ENCODE results near the gene CORIN.

Gene CORIN

DNA sequence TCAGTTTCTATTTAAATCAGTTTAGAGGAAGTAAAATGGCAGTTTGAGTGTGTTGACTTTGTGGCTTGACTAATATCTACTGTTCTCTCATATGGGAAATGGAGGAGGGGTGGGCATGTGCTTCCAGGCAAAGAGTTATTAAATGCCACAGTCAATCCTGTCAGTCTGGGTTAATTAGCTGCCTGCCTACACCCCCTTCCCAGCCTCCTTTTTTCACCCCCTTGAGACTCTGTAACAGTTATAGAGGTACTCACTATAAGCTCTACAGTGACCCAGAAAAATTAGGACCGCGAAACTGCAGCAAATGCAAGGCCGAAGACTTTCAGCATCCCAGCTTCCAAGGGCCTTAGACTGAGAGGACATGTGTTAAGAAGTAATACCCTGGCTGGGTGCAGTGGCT lies 165.2 kb downstream of the CORIN start:
- DNase-seq: no peak

DNA sequence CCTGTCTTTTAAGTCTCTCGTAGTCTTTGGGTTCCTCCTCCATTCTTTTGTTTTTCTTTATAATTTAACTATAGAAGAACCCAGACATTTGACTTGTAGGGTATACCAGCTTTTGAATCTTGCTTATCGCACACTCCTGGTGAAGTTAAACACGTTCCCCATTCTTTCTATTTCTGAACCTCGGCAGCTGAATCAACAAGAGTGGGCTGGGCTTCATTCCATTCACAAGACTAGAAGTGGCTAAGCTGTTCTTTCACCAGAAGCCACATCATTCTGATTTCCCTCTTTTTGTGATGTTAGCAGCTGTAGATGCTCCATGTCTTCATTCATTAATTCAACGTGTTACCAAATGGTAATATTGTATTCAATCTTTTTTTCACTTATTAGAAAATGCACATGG lies 167.9 kb downstream of the CORIN start:
- DNase-seq: no peak

DNA sequence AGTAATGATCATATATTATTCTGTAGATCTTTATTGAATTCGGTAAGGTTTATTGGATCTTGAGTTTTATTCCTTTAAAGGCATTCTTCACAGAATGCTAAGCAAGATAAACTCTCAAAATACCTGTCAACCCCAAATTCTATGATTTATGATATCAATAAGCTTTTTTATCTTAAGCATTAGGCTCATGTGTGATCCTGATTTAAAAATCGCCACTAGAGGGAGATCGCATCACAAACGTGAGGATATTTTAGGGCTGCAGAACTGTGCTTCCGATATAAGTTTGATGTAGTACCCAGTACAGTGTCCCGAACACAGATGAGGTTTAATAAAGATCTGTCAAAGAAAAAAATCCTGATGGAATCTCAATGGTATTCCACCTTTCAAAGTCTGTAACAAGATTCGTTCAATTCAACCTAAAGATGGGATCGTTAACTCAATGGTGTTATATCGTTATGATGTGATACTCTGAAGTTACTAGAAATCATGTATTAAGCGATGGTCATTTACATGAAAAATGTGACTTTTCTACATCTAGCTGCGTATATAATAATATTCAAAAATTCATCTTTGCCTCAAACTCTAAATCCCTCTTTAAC lies 169.0 kb downstream of the CORIN start:
- no peak for DNase-seq

- no peak for DNase-seq
These were observed 169.6 kb downstream of the CORIN start for GRCh38 chr4:47668256-47668655.

DNA sequence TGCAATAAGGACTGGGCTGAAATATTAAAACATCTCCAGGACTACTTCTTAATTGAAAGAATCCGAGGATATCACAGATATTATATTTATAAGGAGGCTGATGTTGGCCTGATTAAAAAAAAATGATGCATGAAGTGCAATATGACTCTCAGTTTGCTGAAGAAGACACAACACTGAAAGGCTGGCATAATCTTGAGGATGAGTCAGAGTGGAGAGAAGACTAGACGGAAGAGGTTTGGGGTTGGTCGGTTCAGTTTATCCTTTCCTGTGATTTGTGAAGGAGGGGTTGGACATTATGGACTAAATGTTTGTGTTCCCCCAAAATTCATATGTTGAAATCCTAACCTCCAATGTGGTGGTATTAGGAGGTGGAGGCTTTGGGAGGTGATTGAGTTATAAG lies 170.3 kb downstream of the CORIN start:
- DNase-seq: no peak

GRCh38 chr4:47664051-47664826 lies 173.6 kb downstream of the CORIN start:
- no peak for DNase-seq

DNA sequence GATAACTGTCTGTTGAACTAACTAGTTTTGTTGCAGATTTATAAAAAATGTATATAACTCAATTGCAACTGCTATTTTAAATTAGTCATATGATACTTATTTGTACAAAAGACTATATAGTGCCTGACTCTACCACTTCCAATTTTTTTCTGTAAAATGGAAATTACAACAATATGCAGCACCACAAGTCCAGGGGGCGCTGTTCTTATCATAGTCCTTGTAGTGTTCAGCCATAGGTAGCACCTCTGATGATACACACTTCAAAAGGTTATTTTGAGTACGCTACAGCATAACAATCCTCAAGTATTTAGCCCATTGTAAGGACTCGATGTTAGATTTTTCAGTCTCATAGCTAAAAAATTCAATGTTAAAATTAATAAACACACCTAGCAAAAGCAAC lies 174.9 kb downstream of the CORIN start:
- DNase-seq: no peak

DNA sequence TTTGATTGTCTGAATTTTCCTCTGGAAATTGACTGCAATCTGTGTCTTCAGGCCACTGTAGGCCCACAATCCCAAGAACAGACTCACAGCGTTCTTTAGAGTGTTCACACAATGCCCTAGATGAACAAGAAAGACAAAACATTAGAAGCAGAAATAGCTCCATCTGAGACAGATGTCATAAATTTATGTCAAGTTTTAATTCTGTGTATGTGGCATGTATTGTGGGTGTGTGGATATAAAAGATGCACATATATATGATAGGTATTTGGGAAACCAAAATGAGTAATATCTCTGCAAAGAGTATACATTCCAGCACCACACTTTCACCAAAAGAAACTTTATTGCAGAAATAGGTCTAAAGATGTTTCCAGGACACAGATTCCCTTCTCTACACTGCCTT lies 176.1 kb downstream of the CORIN start:
- no peak for DNase-seq

DNA sequence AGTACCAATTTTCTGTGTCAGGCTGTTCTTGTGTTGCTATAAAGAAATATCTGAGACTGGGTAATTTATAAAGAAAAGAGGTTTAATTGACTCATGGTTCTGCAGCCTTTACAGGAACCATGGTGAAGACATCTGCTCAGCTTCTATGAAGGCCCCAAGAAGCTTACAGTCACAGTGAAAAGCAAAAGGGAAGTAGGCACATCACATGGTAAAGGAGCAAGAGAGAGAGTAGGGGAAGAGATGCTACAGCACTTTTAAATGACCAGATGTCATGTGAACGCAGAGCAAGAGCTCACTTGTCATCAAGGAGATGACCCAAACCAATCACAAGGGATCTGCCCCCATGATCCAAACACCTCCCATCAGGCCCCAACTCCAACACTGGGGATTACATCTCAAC lies 178.5 kb downstream of the CORIN start:
- DNase-seq: no peak

- DNase-seq: no peak
These were observed 182.7 kb downstream of the CORIN start for GRCh38 chr4:47654972-47655693.

DNA sequence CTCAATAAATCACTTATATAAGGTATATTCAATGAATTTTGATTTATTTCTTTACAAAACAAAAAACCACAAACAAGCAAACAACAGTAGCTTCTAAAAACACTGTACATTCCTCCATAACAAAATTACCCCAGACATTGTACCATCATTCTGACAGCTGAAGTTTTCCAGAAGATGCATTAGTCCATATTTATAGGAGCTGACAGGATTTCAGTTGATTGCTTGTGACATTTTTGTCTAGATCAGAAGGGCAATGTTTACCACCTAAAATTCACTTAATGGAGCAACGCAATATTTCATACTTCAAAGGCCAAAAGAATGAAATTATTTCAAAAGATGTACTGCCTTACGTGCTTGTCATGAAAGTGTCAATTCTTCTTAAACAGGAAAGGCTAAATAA lies 185.8 kb downstream of the CORIN start:
- DNase-seq: no peak

DNA sequence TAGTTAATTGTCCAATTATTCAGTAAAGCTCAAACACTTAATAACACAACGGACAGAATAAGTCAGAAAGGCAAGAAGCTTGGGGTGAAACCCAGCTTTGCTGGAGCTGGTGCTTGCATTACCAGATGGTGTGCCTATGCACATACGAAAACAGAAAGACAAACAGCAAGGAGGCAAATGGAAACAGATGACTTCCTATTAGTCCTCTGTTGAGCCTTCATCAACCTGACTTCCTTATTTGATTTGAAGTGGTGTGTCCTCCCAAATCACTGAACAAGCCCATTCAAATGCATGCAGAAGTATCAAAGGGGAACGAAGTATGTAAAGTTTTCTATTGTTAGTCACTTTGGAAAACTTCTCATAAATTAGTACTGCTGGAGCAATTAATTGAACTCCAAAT lies 186.6 kb downstream of the CORIN start:
- no peak for DNase-seq

GRCh38 chr4:47650584-47651130 lies 187.2 kb downstream of the CORIN start:
- DNase-seq: no peak

- DNase-seq: no peak
These were observed 190.3 kb downstream of the CORIN start for GRCh38 chr4:47647544-47647943.

- no peak for DNase-seq
These were observed 190.8 kb downstream of the CORIN start for GRCh38 chr4:47647029-47647428.

DNA sequence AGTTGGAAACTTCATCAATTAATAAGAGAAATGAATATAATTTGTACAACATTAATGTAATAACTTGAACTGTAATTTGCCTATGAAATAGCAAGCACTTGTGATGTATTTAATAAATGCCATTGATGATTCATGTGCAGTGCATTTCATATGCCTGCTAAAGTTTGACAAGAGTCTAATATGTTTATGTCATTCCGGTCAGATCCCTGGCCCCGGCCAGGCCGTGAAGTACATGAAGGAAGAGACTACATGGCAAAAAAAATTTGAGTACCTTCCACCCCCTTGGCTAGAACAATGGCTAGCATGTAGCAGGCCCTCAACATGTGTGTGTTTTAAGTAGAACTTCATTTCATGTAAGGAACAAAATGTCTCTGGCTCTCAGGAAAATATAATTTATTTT lies 191.5 kb downstream of the CORIN start:
- DNase-seq: no peak

DNA sequence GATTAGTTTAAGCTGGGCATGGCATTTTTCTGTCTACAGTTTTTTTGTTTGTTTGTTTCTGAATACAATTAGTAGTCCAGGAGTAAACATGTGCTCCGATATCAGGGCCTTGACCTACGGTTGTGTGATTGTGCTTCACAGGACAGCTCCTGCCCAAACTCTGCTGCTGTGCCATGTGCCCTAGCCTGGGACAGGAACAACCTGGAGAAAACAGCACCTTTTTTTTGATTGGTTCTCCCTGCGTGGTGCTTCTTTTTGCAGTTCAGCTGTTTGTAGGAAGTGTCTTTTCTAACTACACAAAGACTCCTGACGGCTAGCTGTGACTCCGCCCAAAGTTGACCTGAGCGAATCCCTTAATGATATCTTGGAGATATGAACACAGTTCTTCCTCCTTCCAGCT lies 194.0 kb downstream of the CORIN start:
- no peak for DNase-seq

- no peak for DNase-seq
These were observed 194.7 kb downstream of the CORIN start for GRCh38 chr4:47642985-47643760.

GRCh38 chr4:47642191-47642830 lies 195.6 kb downstream of the CORIN start:
- DNase-seq: no peak

DNA sequence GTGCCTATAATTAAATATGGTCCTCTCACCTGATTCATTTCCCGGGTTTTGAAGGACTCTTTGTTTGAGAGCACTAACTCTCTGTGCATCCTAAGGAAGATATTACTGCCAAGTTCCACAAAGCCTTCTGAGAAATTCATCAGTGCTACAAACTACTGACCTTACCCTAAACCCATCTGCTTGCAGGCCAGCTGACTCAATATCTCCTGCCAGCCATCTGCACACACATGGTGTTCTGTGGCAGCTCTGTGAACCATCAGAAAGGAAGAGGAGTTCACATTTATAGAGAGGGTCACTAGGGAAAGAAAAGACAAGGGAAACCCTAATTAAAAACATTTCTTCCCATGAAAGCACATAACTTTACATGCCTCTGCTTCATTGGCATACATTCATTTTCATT lies 196.1 kb downstream of the CORIN start:
- no peak for DNase-seq

GRCh38 chr4:47640911-47641310 lies 197.0 kb downstream of the CORIN start:
- DNase-seq: no peak

DNA sequence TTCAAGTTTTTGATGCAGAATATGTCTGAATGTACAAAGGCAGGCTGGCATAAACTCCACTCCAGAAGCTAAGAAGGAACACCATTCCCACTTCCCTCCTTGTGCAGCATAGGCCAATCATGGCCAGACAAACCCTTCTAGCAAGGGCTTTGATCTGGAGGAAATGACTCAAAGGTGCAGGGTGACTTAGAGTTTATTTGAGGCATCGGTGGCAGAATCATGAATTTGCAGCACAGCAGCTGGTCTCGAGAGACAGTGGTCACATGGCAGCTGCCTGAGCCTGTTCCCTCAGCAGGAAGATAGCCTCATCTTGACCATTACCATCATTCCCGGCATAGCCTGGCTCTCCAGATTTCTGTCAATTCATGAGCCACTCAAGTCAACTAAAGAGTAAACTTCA lies 198.3 kb downstream of the CORIN start:
- no peak for DNase-seq

DNA sequence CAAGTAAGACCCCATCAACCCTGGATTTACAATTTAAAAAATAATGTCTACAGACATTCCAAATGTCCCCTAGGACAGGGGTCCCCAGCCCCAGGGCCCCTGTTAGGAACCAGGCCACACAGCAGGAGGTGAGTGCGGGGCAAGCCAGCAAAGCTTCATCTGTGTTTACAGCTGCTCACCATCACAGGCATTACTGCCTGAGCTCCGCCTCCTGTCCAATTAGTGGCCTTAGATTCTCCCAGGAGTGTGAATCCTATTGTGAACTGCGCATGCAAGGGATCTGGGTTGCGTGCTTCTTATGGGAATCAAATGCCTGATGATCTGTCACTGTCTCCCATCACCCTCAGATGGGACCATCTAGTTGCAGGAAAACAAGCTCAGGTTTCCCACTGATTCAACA lies 206.7 kb downstream of the CORIN start:
- DNase-seq: no peak
